A549 (cell line): ENCODE data around the gene NCF2. TPM values are rescaled to one million over a fixed set of nuclear protein-coding genes. Genes with fewer than 3 reads are reported as not detected.
A peak's percentile ranks its signal among the peaks of the same experiment; 100 is the strongest.

ENCODE experiments used
- ATAC-seq, 2 experiments: fragments of 200-7000 bp in 1 of 2; fragments of >200 bp in 1 of 2; cut with Nextera tagmentation in 1 of 2; cut with Tn5 transposase in 1 of 2; 3 replicates each; pipeline versions ENCODE4 v1.8.0 to v1.9.1; 2018 to 2020; ENCODE audit warnings: mild to moderate bottlenecking in 1 of 2, moderate library complexity in 1 of 2
- CTCF ChIA-PET: fragments of 300-600 bp; sonication (Branson Sonifier 250); formaldehyde crosslinking; extraction: SDS; loops from one replicate; lab custom pipeline; 2021; ENCODE audit warnings: antibody characterized with exemption, inconsistent platforms; lab: Yijun Ruan, JAX
- POLR2A ChIA-PET: fragments of 350-600 bp; formaldehyde crosslinking; extraction: SDS; loops from one replicate; lab custom pipeline; 2021; ENCODE audit warnings: antibody characterized with exemption, inconsistent platforms; lab: Yijun Ruan, JAX
- DNase-seq, 2 experiments: peaks; one replicate each; pipeline versions ENCODE4 v3.0.0 to v3.0.0-alpha.2; 2011 to 2016; ENCODE audit warnings: low read depth in 1 of 2, low spot score in 1 of 2
- FAIRE-seq: peaks from 2 replicates; lab custom pipeline; 2011; peaks lifted over from hg19 to GRCh38; lab: Jason Lieb, UNC
- H3K27ac ChIP-seq, 2 experiments: fragments of >200 bp; sonication (Bioruptor Twin); formaldehyde crosslinking; 3 replicates each; pipeline ENCODE4 v1.5.1; 2016 to 2017
- H3K4me1 ChIP-seq: fragments of >200 bp; sonication (Bioruptor Twin); formaldehyde crosslinking; 3 replicates; pipeline ENCODE4 v1.6.1; 2016
- H3K4me2 ChIP-seq: fragments of >200 bp; sonication (Bioruptor Twin); formaldehyde crosslinking; 3 replicates; pipeline ENCODE4 v1.6.1; 2016
- H3K4me3 ChIP-seq: fragments of >200 bp; sonication (Bioruptor Twin); formaldehyde crosslinking; 3 replicates; pipeline ENCODE4 v1.5.1; 2016
- H3K9me3 ChIP-seq: fragments of >200 bp; sonication (Bioruptor Twin); formaldehyde crosslinking; 3 replicates; pipeline ENCODE4 v1.6.1; 2016
- BCL3 ChIP-seq: fragments of >200 bp; sonication (Bioruptor Twin); formaldehyde crosslinking; IDR thresholded peaks from 3 replicates; pipeline ENCODE4 v1.6.1; 2016
- CBX8 ChIP-seq: fragments of 200-600 bp; sonication (generic); IDR thresholded peaks from 2 replicates; pipeline ENCODE4 v1.6.1; 2016
- CEBPB ChIP-seq, 2 experiments: fragments of >200 bp in 1 of 2; sonication (Bioruptor Twin) in 1 of 2; formaldehyde crosslinking in 1 of 2; IDR thresholded peaks; 2 replicates each; pipeline ENCODE4 v1.6.1; 2012 to 2016
- E2F6 ChIP-seq: IDR thresholded peaks from 2 replicates; pipeline ENCODE4 v1.6.1; 2012; ENCODE audit warnings: low read depth, borderline replicate concordance
- EHMT2 ChIP-seq: fragments of 200-600 bp; sonication (generic); IDR thresholded peaks from 2 replicates; pipeline ENCODE4 v1.6.1; 2016; ENCODE audit warnings: antibody characterized with exemption, low read depth, mild to moderate bottlenecking, moderate library complexity
- EP300 ChIP-seq, 2 experiments: fragments of >200 bp; sonication (Bioruptor Twin); formaldehyde crosslinking; IDR thresholded peaks; 2 replicates in 1 of 2; 3 replicates in 1 of 2; pipeline ENCODE4 v1.6.1; 2016 to 2017
- ESRRA ChIP-seq: fragments of 150-350 bp; IDR thresholded peaks from 2 replicates; pipeline ENCODE4 v1.6.1; 2014; ENCODE audit warnings: mild to moderate bottlenecking, low read length, borderline replicate concordance
- FOXS1 ChIP-seq: fragments of 250-450 bp; sonication (Bioruptor Pico); IDR thresholded peaks from 2 replicates; pipeline ENCODE4 v1.5.0; 2020; ENCODE audit warnings: mild to moderate bottlenecking, moderate library complexity
- GATA3 ChIP-seq: IDR thresholded peaks from 2 replicates; pipeline ENCODE4 v1.6.1; 2012; ENCODE audit warnings: borderline replicate concordance
- HOXB5 ChIP-seq: fragments of 250-450 bp; sonication (Bioruptor Pico); IDR thresholded peaks from 2 replicates; pipeline ENCODE4 v1.5.0; 2020; ENCODE audit warnings: mild to moderate bottlenecking, moderate library complexity
- JUNB ChIP-seq: fragments of >200 bp; sonication (Bioruptor Twin); formaldehyde crosslinking; IDR thresholded peaks from 2 replicates; pipeline ENCODE4 v1.6.1; 2016
- KDM1A ChIP-seq: fragments of 200-600 bp; sonication (generic); IDR thresholded peaks from 2 replicates; pipeline ENCODE4 v1.6.1; 2016; ENCODE audit warnings: low read depth, mild to moderate bottlenecking
- KDM5A ChIP-seq: fragments of 200-600 bp; sonication (generic); IDR thresholded peaks from 2 replicates; pipeline ENCODE4 v1.6.1; 2016; ENCODE audit warnings: antibody characterized with exemption, mild to moderate bottlenecking
- MAX ChIP-seq: IDR thresholded peaks from 2 replicates; pipeline ENCODE4 v1.6.1; 2012
- MAZ ChIP-seq: fragments of 150-350 bp; IDR thresholded peaks from 2 replicates; pipeline ENCODE4 v1.6.1; 2014; ENCODE audit warnings: antibody characterized with exemption, low read depth, low read length, borderline replicate concordance
- MYC ChIP-seq: IDR thresholded peaks from 2 replicates; pipeline ENCODE4 v1.6.1; 2012; ENCODE audit warnings: mild to moderate bottlenecking, inconsistent platforms, low read length, improper control_type of control experiment, borderline replicate concordance
- NPAS2 ChIP-seq: fragments of 250-450 bp; sonication (Bioruptor Pico); IDR thresholded peaks from 2 replicates; pipeline ENCODE4 v1.8.0; 2022; ENCODE audit warnings: mild to moderate bottlenecking, moderate library complexity, borderline replicate concordance
- PHF8 ChIP-seq: fragments of 200-600 bp; sonication (generic); IDR thresholded peaks from 2 replicates; pipeline ENCODE4 v1.6.1; 2016; ENCODE audit warnings: low read depth, mild to moderate bottlenecking, antibody characterized with exemption, moderate library complexity, borderline replicate concordance
- RARB ChIP-seq: fragments of 250-450 bp; sonication (Bioruptor Pico); IDR thresholded peaks from 2 replicates; pipeline ENCODE4 v1.8.0; 2021; ENCODE audit warnings: mild to moderate bottlenecking, moderate library complexity
- SMC3 ChIP-seq: fragments of >200 bp; sonication (Bioruptor Twin); formaldehyde crosslinking; IDR thresholded peaks from 3 replicates; pipeline ENCODE4 v1.6.1; 2018; ENCODE audit warnings: inconsistent platforms
- SREBF2 ChIP-seq: fragments of 450-650 bp; IDR thresholded peaks from 2 replicates; pipeline ENCODE4 v1.6.1; 2014; ENCODE audit warnings: mild to moderate bottlenecking, moderate library complexity
- TFCP2L1 ChIP-seq: fragments of 250-450 bp; sonication (Bioruptor Pico); IDR thresholded peaks from 2 replicates; pipeline ENCODE4 v1.5.0; 2021; ENCODE audit warnings: mild to moderate bottlenecking
- USF2 ChIP-seq: fragments of 450-650 bp; IDR thresholded peaks from 2 replicates; pipeline ENCODE4 v1.6.1; 2014; ENCODE audit warnings: antibody characterized with exemption
- ZC3H11A ChIP-seq: fragments of 450-650 bp; IDR thresholded peaks from 2 replicates; pipeline ENCODE4 v1.6.1; 2014; ENCODE audit warnings: antibody characterized with exemption, mild to moderate bottlenecking
- WGBS: methylation state at CpG from one replicate; pipeline ENCODE4 v1.1.6; 2017; ENCODE audit errors: missing lambda C conversion rate; 5-methylcytosine and 5-hydroxymethylcytosine counted together
- polyA plus RNA-seq, 4 experiments: library from polyadenylated mRNA; depleted of rRNA in 3 of 4; stranded (reverse); fragments of >200 nt; fragmentation: RNase III in 1 of 4; extraction: RNeasy Plus Mini Kit Qiagen cat#74134 plus additional on column Dnase treatment in 1 of 4; gene quantifications; 2 replicates in 3 of 4; 3 replicates in 1 of 4; pipeline ENCODE4 v1.2.3, GENCODE V29; 2011 to 2017

Gene NCF2
- polyA plus RNA-seq, 2 of the 4 experiments (the other 2 are of a cell fraction) = 4.5 to 4.6 TPM

- WGBS = 15% methylated on average over 1 of the region's 1 CpG
- Histone ChIP-seq H3K4me3 (no peak overlapping the region), H3K9me3 (no peaks in the 10 kb centered on the region), H3K4me2 (peak overlapping the region; percentile 68), H3K27ac (peak overlapping the region; percentile 4 to 32; a peak in 3 of 6 replicates), H3K4me1 (peaks cover 45% of the 10 kb centered on the region)
- ATAC-seq (peak in 1 of 2 experiments; percentile 41; a peak in 3 of 6 replicates), FAIRE-seq (no peak), DNase-seq (no peak)
- CTCF ChIA-PET = interaction anchor here (0.6 to 1.9 kb wide), 4 partner anchors 13 to 345 kb away, joined by 3 to 4 read pairs (median 4); no protein-coding TSS in a partner anchor
- POLR2A ChIA-PET = no interaction called here
- no peak for TF ChIP-seq TFCP2L1 (CRISPR knock-in tag)
- TF ChIP-seq KDM5A = no peak
- TF ChIP-seq RARB = no peak
- no peak for TF ChIP-seq SMC3
- no peak for TF ChIP-seq FOXS1 (CRISPR knock-in tag)
- TF ChIP-seq MYC = no peak
- TF ChIP-seq EP300 (IDR thresholded peaks at IDR 0.05) = no peak
- TF ChIP-seq SREBF2 = no peak
- TF ChIP-seq HOXB5 = no peak
- no peak for TF ChIP-seq JUNB
- no peak for TF ChIP-seq USF2
- no peak for TF ChIP-seq CBX8
Observed at GRCh38 chr1:183514235-183514634, 76.0 kb downstream of the NCF2 start.

GRCh38 chr1:183512450-183512849 lies 77.8 kb downstream of the NCF2 start:
- DNase-seq = no peak
- Histone ChIP-seq H3K4me3 (no peak overlapping the region), H3K27ac (no peak overlapping the region), H3K9me3 (no peaks in the 10 kb centered on the region), H3K4me1 (peaks cover 45% of the 10 kb centered on the region), H3K4me2 (0 out of 3 replicates have a peak overlapping the region, but pooled peaks have one; percentile 68)
- TF ChIP-seq SREBF2 (no peak), USF2 (no peak), PHF8 (no peak), NPAS2 (CRISPR knock-in tag) (no peak), GATA3 (no peak), CEBPB (IDR thresholded peaks at IDR 0.05) (no peak), MAZ (no peak), EHMT2 (no peak), MYC (no peak), MAX (no peak), EP300 (IDR thresholded peaks at IDR 0.05) (no peak), ZC3H11A (no peak), ESRRA (no peak)
- no peak for ATAC-seq
- POLR2A ChIA-PET = no interaction called here
- CTCF ChIA-PET = interaction anchor here (1.1 kb wide), 1 partner anchor 31 kb away, joined by 3 read pairs; no protein-coding TSS in a partner anchor
- WGBS = 81% methylated on average over 2 of the region's 2 CpGs
- FAIRE-seq = no peak

- CTCF ChIA-PET = no interaction called here
- Histone ChIP-seq H3K4me2 (no peak overlapping the region), H3K4me3 (no peak overlapping the region), H3K9me3 (no peaks in the 10 kb centered on the region), H3K27ac (no peak overlapping the region), H3K4me1 (peaks cover 17% of the 10 kb centered on the region)
- no peak for TF ChIP-seq E2F6
- TF ChIP-seq BCL3 = no peak
- TF ChIP-seq SMC3 = no peak
- no peak for TF ChIP-seq GATA3
- TF ChIP-seq KDM1A = no peak
- TF ChIP-seq HOXB5 = no peak
- TF ChIP-seq MYC = no peak
- TF ChIP-seq MAX = no peak
- WGBS = 83% methylated on average over 1 of the region's 1 CpG
- DNase-seq (no peak), FAIRE-seq (no peak), ATAC-seq (no peak)
- POLR2A ChIA-PET = no interaction called here
Observed at GRCh38 chr1:183508694-183509093, 81.6 kb downstream of the NCF2 start.
